SU-DHL-6 (cell line): Measurements from ENCODE around the gene PODN.

Source experiments
- CTCF ChIP-seq: fragments of 200-600 bp; sonication (generic); IDR thresholded peaks from one replicate; pipeline ENCODE4 v1.5.1; 2017; ENCODE audit warnings: antibody characterized with exemption, mild to moderate bottlenecking, low read length, moderate library complexity; ENCODE audit not compliant: insufficient read depth, poor library complexity, severe bottlenecking
- EZH2phosphoT487 ChIP-seq: fragments of 200-600 bp; sonication (generic), shearing (Covaris generic); conservative IDR thresholded peaks from 2 replicates; pipeline ENCODE4 v1.6.1; 2018; ENCODE audit warnings: mild to moderate bottlenecking, antibody characterized with exemption, low read length, moderate library complexity, mixed read lengths

DNA sequence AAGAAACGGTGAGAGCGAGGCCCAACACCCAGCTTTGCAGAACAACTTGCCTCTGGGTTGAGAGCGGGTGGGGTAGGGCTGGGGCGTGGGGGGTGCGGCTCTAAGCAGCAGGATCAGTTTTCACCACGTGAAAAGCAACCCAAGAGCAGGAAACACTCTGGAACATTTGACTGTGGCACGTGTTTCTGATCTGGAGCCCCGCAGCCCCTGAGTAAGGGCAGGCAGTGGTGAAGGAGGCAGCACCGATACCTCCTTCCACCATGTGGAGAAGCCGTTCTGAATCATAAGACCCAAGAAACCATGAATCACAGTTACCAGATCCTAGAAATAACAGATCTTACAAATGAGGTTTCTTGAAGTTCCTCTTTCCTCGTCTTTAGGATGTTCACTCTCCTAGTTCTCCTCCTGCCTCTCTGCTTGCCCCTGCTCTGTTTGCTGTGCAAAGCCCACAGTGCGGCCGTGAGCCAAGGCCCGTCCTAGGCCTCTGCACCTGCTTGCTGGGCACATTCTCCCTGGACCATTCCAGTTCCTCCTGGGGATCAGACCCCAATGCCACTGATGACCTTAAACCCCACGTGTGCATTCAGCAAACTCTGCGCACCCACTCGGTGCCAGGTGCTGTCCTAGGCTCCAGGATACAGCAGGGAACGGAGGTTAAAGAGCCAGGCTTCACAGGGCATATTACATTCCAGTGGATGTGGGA lies 48.5 kb downstream of the PODN start:
- no peak for TF ChIP-seq CTCF
- TF ChIP-seq EZH2phosphoT487 = no peak
